ENCODE data around the gene AUNIP. TPM values are rescaled to one million over a fixed set of nuclear protein-coding genes. Genes with fewer than 3 reads are reported as not detected.

AUNIP gene
- polyA plus RNA-seq, 3 donors: 0.19 to 0.44 (median 0.44) TPM

GRCh38 chr1:25875154-25875855 is 16.0 kb upstream of the AUNIP start, which contains the start of gene PAQR7:
Gene PAQR7, minus strand, starts transcription at chr1:25875708. Its CDS starts 11,869 bp downstream, at chr1:25863839.
- Mint-ChIP-seq H3K27ac (peak within 1 kb of the TSS in 4 of 7 donors; percentile 14 to 89 (median 50)), H3K9me3 (peaks cover 0 to 2% (median 0%) of the 10 kb centered on the region in 7 donors), H3K4me3 (peak within 1 kb of the TSS; percentile 93 to 95), H3K4me1 (peaks cover 57% of the 10 kb centered on the region), H3K36me3 (peaks cover 1% of the 10 kb centered on the region in 2 donors), H3K27me3 (ENCODE audit: low read depth in 3 of 3) (peaks cover 2 to 10% (median 5%) of the 10 kb centered on the region in 3 donors)
- intact Hi-C loops (cut with micrococcal nuclease): no loop called here
- peak within 1 kb of the TSS; percentile 74 to 83 (median 75) for H3K4me3 ChIP-seq (replicated peaks in 1 of 3; ENCODE audit: low read depth in 2 of 3, low read length in 3 of 3)
- peaks cover 0 to 2% of the 10 kb centered on the region in 2 donors for H3K36me3 ChIP-seq (replicated peaks in 1 of 2; ENCODE audit: control insufficient read depth in 1 of 2, insufficient read depth in 2 of 2, low read length in 2 of 2)
- under 1% methylated on average over 75 of the region's 75 CpGs for WGBS (ENCODE audit: insufficient coverage)
- H4K20me1 ChIP-seq (ENCODE audit: insufficient read depth, low read length): no peaks in the 10 kb centered on the region
- peaks cover 8% of the 10 kb centered on the region for H3K79me2 ChIP-seq (ENCODE audit: insufficient read depth, low read length)
- H3K27ac ChIP-seq (ENCODE audit: low read depth in 1 of 2, low read length in 2 of 2): peak within 1 kb of the TSS in 1 of 2 donors; percentile 59
- H3K9me3 ChIP-seq (replicated peaks in 1 of 2; ENCODE audit: control insufficient read depth in 1 of 2, insufficient read depth in 1 of 2, low read length in 2 of 2): no peaks in the 10 kb centered on the region
- H3K4me2 ChIP-seq (replicated peaks; ENCODE audit: extremely low read depth, low read length, poor library complexity, severe bottlenecking): peak within 1 kb of the TSS; percentile 96
- H3K4me1 ChIP-seq (ENCODE audit: control insufficient read depth in 1 of 2, insufficient read depth in 2 of 2, low read length in 2 of 2): peaks cover 54 to 62% of the 10 kb centered on the region in 2 donors
- DNase-seq: peak in 2 of 3 donors; percentile 47 to 49
- peak within 1 kb of the TSS; percentile 87 for H2AFZ ChIP-seq (ENCODE audit: insufficient read depth, low read depth, low read length, poor library complexity, severe bottlenecking)
- peak within 1 kb of the TSS; percentile 70 for H3K9ac ChIP-seq (ENCODE audit: insufficient read depth, low read length, poor library complexity, severe bottlenecking)
- no peaks in the 10 kb centered on the region for H3K27me3 ChIP-seq (ENCODE audit: control insufficient read depth in 2 of 2, insufficient read depth in 2 of 2, low read length in 2 of 2)
- TF ChIP-seq, protein P1, sequence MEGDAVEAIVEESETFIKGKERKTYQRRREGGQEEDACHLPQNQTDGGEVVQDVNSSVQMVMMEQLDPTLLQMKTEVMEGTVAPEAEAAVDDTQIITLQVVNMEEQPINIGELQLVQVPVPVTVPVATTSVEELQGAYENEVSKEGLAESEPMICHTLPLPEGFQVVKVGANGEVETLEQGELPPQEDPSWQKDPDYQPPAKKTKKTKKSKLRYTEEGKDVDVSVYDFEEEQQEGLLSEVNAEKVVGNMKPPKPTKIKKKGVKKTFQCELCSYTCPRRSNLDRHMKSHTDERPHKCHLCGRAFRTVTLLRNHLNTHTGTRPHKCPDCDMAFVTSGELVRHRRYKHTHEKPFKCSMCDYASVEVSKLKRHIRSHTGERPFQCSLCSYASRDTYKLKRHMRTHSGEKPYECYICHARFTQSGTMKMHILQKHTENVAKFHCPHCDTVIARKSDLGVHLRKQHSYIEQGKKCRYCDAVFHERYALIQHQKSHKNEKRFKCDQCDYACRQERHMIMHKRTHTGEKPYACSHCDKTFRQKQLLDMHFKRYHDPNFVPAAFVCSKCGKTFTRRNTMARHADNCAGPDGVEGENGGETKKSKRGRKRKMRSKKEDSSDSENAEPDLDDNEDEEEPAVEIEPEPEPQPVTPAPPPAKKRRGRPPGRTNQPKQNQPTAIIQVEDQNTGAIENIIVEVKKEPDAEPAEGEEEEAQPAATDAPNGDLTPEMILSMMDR (IDR thresholded peaks at IDR 0.05): no peak

- Histone ChIP-seq H3K4me1 (ENCODE audit: control insufficient read depth in 1 of 2, insufficient read depth in 2 of 2, low read length in 2 of 2) (peaks cover 56 to 63% of the 10 kb centered on the region in 2 donors), H2AFZ (ENCODE audit: insufficient read depth, low read depth, low read length, poor library complexity, severe bottlenecking) (peak overlapping the region; percentile 87), H3K4me2 (replicated peaks; ENCODE audit: extremely low read depth, low read length, poor library complexity, severe bottlenecking) (peak overlapping the region; percentile 96), H3K9ac (ENCODE audit: insufficient read depth, low read length, poor library complexity, severe bottlenecking) (peak overlapping the region; percentile 70), H3K27me3 (ENCODE audit: control insufficient read depth in 2 of 2, insufficient read depth in 2 of 2, low read length in 2 of 2) (no peaks in the 10 kb centered on the region), H3K4me3 (replicated peaks in 1 of 3; ENCODE audit: low read depth in 2 of 3, low read length in 3 of 3) (peak overlapping the region; percentile 74 to 83 (median 75)), H4K20me1 (ENCODE audit: insufficient read depth, low read length) (no peaks in the 10 kb centered on the region), H3K79me2 (ENCODE audit: insufficient read depth, low read length) (peaks cover 8% of the 10 kb centered on the region), H3K36me3 (replicated peaks in 1 of 2; ENCODE audit: control insufficient read depth in 1 of 2, insufficient read depth in 2 of 2, low read length in 2 of 2) (peaks cover 0 to 7% of the 10 kb centered on the region in 2 donors), H3K9me3 (replicated peaks in 1 of 2; ENCODE audit: control insufficient read depth in 1 of 2, insufficient read depth in 1 of 2, low read length in 2 of 2) (no peaks in the 10 kb centered on the region), H3K27ac (ENCODE audit: low read depth in 1 of 2, low read length in 2 of 2) (peak overlapping the region in 1 of 2 donors; percentile 59)
- Mint-ChIP-seq H3K36me3 (peaks cover 3 to 8% of the 10 kb centered on the region in 2 donors), H3K4me1 (peaks cover 59% of the 10 kb centered on the region), H3K4me3 (peak overlapping the region; percentile 93 to 95), H3K27ac (peak overlapping the region in 3 of 7 donors; percentile 14 to 89 (median 68)), H3K27me3 (ENCODE audit: low read depth in 3 of 3) (peaks cover 2 to 9% (median 4%) of the 10 kb centered on the region in 3 donors), H3K9me3 (peaks cover 0 to 2% (median 0%) of the 10 kb centered on the region in 7 donors)
- DNase-seq: no peak
- 23% methylated on average over 8 of the region's 8 CpGs for WGBS (ENCODE audit: insufficient coverage)
- TF ChIP-seq, protein P1 (IDR thresholded peaks at IDR 0.05): no peak
- intact Hi-C loops (cut with micrococcal nuclease): no loop called here
These were observed 15.4 kb upstream of the AUNIP start for GRCh38 chr1:25874635-25875153.
